Vagina (tissue), 2 donors: ENCODE measurements around the gene ADAMTS6. TPM values are rescaled to one million over a fixed set of nuclear protein-coding genes. Genes with fewer than 3 reads are reported as not detected.

Experiments used
- DNase-seq, 2 donors: peaks; one replicate each; pipeline ENCODE4 v3.0.0-alpha.2; 2017; ENCODE audit errors: extremely low spot score in 2 of 2
- H3K27ac ChIP-seq: fragments of 200-600 bp; sonication (generic); one replicate; pipeline ENCODE4 v1.5.1; 2019
- H3K27me3 ChIP-seq: fragments of 200-600 bp; sonication (generic); one replicate; pipeline ENCODE4 v1.5.1; 2019
- H3K36me3 ChIP-seq, 2 donors: fragments of 200-600 bp; sonication (generic); one replicate each; pipeline ENCODE4 v1.5.1; 2017 to 2019
- H3K4me1 ChIP-seq: fragments of 200-600 bp; sonication (generic); one replicate; pipeline ENCODE4 v1.5.1; 2019
- H3K4me3 ChIP-seq, 2 donors: fragments of 200-600 bp; sonication (generic); 1 replicate in 1 of 2; 2 replicates in 1 of 2; pipeline ENCODE4 v1.5.1; 2016 to 2019
- H3K9me3 ChIP-seq: fragments of 200-600 bp; sonication (generic); one replicate; pipeline ENCODE4 v1.5.1; 2019
- POLR2A ChIP-seq, 2 donors: fragments of 450-650 bp; IDR thresholded peaks; one replicate each; pipeline ENCODE4 v1.6.1; 2017; ENCODE audit warnings: antibody characterized with exemption in 2 of 2, mild to moderate bottlenecking in 2 of 2, moderate library complexity in 2 of 2
- POLR2AphosphoS5 ChIP-seq, 2 donors: sonication (generic); formaldehyde crosslinking; IDR thresholded peaks; one replicate each; pipeline ENCODE4 v1.9.0; 2017; ENCODE audit warnings: antibody characterized with exemption in 2 of 2, mild to moderate bottlenecking in 2 of 2, low read depth in 1 of 2; ENCODE audit not compliant: insufficient read depth in 1 of 2
- intact Hi-C: fragments of 100-400 bp; cut with DNase I; formaldehyde crosslinking; loops from one replicate; pipeline ENCODE4 v1.15.1; 2023
- total RNA-seq: library from RNA; depleted of rRNA; stranded (reverse); fragments of >200 nt; gene quantifications from one replicate; pipeline ENCODE4 v1.2.3, GENCODE V29; 2016
- TF ChIP-seq, protein P1 (sequence below), 3 experiments: fragments of 450-650 bp in 2 of 3; fragments of 200-600 bp in 1 of 3; sonication (generic) in 1 of 3; IDR thresholded peaks; one replicate each; pipeline ENCODE4 v1.5.1; 2017 to 2019; ENCODE audit warnings: antibody characterized with exemption in 3 of 3, mild to moderate bottlenecking in 2 of 3, moderate library complexity in 2 of 3

The ADAMTS6 gene
- total RNA-seq, 1 donor from 2014 or later, result 1.5 TPM

DNA sequence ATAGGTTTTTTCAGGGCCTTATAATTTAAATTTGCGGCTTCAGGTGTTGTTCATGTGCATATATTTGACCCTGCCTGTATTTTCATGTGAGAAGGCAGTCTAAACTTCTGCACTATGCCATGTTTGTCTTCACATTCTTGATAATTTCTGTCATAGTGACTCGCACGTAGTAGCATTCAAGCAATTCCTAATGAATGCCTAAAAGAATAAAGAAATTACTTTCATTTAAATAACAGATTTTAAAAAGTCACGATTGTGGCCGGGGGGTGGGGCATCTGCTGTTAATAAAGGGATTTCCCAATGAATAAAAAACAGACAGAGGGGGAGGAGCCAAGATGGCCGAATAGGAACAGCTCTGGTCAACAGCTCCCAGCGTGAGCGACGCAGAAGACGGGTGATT, 318.0 kb downstream of the ADAMTS6 start:
- no peak overlapping the region for H3K27ac ChIP-seq
- H3K4me3 ChIP-seq, result no peak overlapping the region
- H3K36me3 ChIP-seq, result no peaks in the 10 kb centered on the region
- no peak for DNase-seq
- no peaks in the 10 kb centered on the region for H3K4me1 ChIP-seq
- H3K27me3 ChIP-seq, result no peaks in the 10 kb centered on the region
- intact Hi-C loops, result no loop called here
- no peak for TF ChIP-seq POLR2A (IDR thresholded peaks at IDR 0.05)
- no peak for TF ChIP-seq POLR2AphosphoS5 (IDR thresholded peaks at IDR 0.05; ENCODE audit: insufficient read depth in 1 of 2, low read depth in 1 of 2)
- TF ChIP-seq, protein P1, sequence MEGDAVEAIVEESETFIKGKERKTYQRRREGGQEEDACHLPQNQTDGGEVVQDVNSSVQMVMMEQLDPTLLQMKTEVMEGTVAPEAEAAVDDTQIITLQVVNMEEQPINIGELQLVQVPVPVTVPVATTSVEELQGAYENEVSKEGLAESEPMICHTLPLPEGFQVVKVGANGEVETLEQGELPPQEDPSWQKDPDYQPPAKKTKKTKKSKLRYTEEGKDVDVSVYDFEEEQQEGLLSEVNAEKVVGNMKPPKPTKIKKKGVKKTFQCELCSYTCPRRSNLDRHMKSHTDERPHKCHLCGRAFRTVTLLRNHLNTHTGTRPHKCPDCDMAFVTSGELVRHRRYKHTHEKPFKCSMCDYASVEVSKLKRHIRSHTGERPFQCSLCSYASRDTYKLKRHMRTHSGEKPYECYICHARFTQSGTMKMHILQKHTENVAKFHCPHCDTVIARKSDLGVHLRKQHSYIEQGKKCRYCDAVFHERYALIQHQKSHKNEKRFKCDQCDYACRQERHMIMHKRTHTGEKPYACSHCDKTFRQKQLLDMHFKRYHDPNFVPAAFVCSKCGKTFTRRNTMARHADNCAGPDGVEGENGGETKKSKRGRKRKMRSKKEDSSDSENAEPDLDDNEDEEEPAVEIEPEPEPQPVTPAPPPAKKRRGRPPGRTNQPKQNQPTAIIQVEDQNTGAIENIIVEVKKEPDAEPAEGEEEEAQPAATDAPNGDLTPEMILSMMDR (IDR thresholded peaks at IDR 0.05), result no peak
- no peaks in the 10 kb centered on the region for H3K9me3 ChIP-seq

DNA sequence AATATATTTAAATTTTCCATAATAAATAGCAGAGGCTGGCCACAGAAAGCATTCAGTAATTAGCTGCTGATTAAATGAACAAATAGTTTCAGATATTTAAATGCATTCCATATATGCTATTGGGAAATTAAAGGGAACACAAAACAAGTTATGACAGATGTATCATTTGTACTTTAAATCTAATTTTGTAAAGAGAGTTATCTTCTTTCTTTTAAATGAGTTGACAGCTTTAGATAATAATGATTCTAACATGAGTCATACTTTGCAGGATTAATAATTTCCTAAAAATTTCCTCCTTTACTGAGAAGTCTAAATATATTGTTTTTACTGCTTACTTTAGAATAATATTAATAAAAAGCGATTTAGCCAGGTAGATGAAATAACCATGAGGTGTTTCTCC, 320.1 kb downstream of the ADAMTS6 start:
- Histone ChIP-seq H3K4me3 (no peak overlapping the region), H3K4me1 (no peaks in the 10 kb centered on the region), H3K9me3 (no peaks in the 10 kb centered on the region), H3K27me3 (no peaks in the 10 kb centered on the region), H3K27ac (no peak overlapping the region), H3K36me3 (no peaks in the 10 kb centered on the region)
- intact Hi-C loops, result no loop called here
- no peak for DNase-seq
- TF ChIP-seq POLR2A (IDR thresholded peaks at IDR 0.05), result no peak
- TF ChIP-seq, protein P1 (IDR thresholded peaks at IDR 0.05), result no peak
- no peak for TF ChIP-seq POLR2AphosphoS5 (IDR thresholded peaks at IDR 0.05; ENCODE audit: insufficient read depth in 1 of 2, low read depth in 1 of 2)

GRCh38 chr5:65157906-65158603, 323.7 kb downstream of the ADAMTS6 start:
- H3K27ac ChIP-seq, result no peak overlapping the region
- no peaks in the 10 kb centered on the region for H3K36me3 ChIP-seq
- no peak for TF ChIP-seq POLR2AphosphoS5 (IDR thresholded peaks at IDR 0.05; ENCODE audit: insufficient read depth in 1 of 2, low read depth in 1 of 2)
- TF ChIP-seq, protein P1 (IDR thresholded peaks at IDR 0.05), result no peak
- TF ChIP-seq POLR2A (IDR thresholded peaks at IDR 0.05), result no peak
- H3K4me1 ChIP-seq, result no peaks in the 10 kb centered on the region
- DNase-seq, result no peak
- H3K27me3 ChIP-seq, result no peaks in the 10 kb centered on the region
- intact Hi-C loops, result no loop called here
- H3K9me3 ChIP-seq, result no peaks in the 10 kb centered on the region
- no peak overlapping the region for H3K4me3 ChIP-seq

DNA sequence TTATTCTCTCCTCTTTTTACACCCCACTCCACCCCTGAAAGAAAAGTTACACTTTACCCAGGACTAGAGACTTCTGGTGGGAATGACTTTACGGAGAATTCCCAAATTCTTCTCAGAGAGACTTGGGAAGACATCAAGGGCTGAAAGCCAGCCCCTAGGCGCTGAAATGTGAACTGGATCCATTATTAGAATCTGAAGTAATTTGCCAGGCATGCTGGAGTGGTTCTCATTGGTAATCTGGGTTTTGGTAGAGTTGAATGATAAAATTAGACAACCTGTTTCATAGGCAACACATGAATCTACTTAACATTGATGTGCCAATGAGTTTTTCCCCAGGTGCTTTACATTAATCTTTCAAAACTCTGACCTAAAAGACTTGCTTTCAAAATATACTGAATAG, 324.8 kb downstream of the ADAMTS6 start:
- Histone ChIP-seq H3K4me3 (no peak overlapping the region), H3K36me3 (no peaks in the 10 kb centered on the region), H3K27ac (no peak overlapping the region), H3K9me3 (no peaks in the 10 kb centered on the region), H3K27me3 (no peaks in the 10 kb centered on the region), H3K4me1 (no peaks in the 10 kb centered on the region)
- DNase-seq, result no peak
- intact Hi-C loops, result no loop called here
- TF ChIP-seq POLR2AphosphoS5 (IDR thresholded peaks at IDR 0.05; ENCODE audit: insufficient read depth in 1 of 2, low read depth in 1 of 2), result no peak
- no peak for TF ChIP-seq POLR2A (IDR thresholded peaks at IDR 0.05)
- TF ChIP-seq, protein P1 (IDR thresholded peaks at IDR 0.05), result no peak

GRCh38 chr5:65152131-65152530, 329.6 kb downstream of the ADAMTS6 start:
- no peaks in the 10 kb centered on the region for H3K9me3 ChIP-seq
- H3K27me3 ChIP-seq, result no peaks in the 10 kb centered on the region
- no peaks in the 10 kb centered on the region for H3K36me3 ChIP-seq
- no peak overlapping the region for H3K4me3 ChIP-seq
- intact Hi-C loops, result no loop called here
- TF ChIP-seq POLR2AphosphoS5 (IDR thresholded peaks at IDR 0.05; ENCODE audit: insufficient read depth in 1 of 2, low read depth in 1 of 2) (no peak), POLR2A (IDR thresholded peaks at IDR 0.05) (no peak)
- TF ChIP-seq, protein P1 (IDR thresholded peaks at IDR 0.05), result no peak
- no peak for DNase-seq
- H3K4me1 ChIP-seq, result no peaks in the 10 kb centered on the region
- no peak overlapping the region for H3K27ac ChIP-seq
